HG03521 (cell line): Measurements from ENCODE around the gene PTPRK.
"Not testable (repeated sequence)": the region's sequence is repeated elsewhere in the genome, so short reads cannot be mapped to it uniquely, and the experiment has no call there.

Experiments
- ATAC-seq: cut with Tn5 transposase; IDR thresholded peaks from one replicate; pipeline ENCODE4 v1.9.1; 2021; ENCODE audit warnings: mild to moderate bottlenecking, moderate library complexity; ENCODE audit not compliant: unreplicated experiment

The PTPRK gene

DNA sequence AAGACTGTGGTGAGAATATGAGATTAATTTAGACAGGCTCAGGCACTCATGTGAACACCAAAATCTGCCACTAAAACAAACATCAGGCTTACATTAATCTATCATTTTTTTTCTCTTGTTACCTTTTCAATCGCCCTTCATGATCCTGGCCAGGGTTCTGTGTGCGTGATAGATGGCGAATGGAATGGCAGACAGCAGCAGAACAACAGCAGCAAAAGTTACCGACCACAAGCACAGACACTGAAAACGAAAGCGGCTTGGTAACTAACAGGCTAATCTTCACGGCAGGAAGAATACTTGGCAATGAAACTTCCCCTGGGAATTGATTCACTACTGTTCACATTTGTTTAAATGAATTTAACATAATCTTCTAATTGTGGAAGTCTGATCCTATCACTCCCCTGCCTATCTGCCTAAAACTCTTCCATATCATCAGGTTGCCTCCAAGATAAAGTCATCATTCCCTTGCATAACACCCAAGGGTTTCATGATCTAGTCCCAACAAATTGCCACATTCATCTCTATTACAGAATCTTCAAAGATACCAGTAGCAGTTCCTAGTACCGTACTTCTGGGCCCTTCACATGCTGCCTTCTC lies 28.7 kb downstream of the PTPRK start:
- peak; percentile 49 for ATAC-seq

DNA sequence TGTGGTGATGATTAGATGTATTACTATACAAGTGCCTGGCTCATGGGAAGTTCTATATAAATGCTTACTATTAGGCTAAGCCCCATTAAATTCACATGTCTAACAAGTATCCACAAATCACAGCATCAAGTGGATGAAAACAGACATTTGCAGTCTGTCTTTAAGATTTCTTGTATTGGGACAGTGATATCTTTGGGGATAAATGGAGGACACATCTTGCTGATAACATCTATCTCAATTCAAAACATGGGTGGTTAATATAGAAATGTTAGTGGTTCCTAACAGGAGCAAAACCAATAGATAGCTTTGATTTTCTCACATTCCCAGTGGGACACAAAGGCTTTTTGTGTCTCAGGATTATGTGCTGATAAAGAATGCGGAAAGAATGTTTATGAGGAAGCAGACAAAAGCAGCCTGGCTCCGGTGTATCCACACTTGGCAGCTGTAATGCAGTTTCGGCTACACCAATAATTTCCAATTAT lies 29.3 kb downstream of the PTPRK start:
- ATAC-seq: no peak

- ATAC-seq: no peak
These were observed 32.7 kb downstream of the PTPRK start for GRCh38 chr6:128487746-128488145.

- ATAC-seq: no peak
These were observed 33.3 kb downstream of the PTPRK start for GRCh38 chr6:128487055-128487454.

DNA sequence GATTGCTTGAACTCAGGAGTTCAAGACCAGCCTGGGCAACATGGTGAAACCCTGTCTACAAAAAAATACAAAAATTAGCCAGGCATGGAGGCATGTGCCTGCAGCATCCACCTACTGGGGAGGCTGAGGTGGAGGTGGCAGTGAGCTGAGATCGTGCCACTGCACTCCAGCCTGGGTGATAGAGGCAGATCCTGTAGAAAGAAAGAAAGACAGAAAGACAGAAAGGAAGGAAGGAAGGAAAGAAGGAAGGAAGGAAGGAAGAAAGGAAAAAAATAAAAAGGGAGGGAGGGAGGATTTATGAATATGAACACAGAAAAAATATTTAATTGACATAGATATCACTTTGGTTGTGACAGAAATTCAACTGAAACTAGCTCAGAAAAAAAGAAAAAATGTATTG lies 33.8 kb downstream of the PTPRK start:
- ATAC-seq: not testable (repeated sequence)

DNA sequence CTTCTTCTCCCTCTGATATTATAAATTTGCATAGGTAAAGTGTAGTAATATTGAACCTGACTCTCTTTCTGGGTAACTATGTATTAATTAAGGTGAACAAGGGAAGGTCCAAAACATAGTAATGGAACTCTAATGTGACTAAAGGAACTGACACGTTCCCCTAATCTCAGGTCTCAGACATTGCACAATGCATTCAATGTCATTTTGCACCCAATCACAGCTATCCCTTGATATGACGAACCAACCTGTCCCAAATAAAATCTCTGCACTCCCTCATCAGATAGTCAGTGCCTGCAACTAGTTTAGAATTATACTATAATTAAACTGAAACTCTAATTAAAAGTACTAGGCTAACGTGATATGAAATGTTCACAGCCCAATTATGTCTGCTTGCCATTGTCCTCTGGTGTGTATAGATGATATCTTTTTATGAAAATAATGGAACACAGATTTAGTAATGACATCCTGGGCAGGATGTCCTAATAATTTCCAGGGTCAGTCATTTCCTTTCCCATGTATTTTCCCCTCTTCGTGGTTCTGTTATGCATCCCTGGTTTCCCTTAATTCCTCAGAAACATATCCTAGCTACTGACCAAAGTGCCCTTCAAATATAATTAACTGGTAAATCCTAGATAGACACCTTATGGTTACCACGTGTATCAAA lies 36.8 kb downstream of the PTPRK start:
- no peak for ATAC-seq

- ATAC-seq: no peak
These were observed 37.8 kb downstream of the PTPRK start for GRCh38 chr6:128482642-128483041.

GRCh38 chr6:128479991-128480390 lies 40.4 kb downstream of the PTPRK start:
- no peak for ATAC-seq

DNA sequence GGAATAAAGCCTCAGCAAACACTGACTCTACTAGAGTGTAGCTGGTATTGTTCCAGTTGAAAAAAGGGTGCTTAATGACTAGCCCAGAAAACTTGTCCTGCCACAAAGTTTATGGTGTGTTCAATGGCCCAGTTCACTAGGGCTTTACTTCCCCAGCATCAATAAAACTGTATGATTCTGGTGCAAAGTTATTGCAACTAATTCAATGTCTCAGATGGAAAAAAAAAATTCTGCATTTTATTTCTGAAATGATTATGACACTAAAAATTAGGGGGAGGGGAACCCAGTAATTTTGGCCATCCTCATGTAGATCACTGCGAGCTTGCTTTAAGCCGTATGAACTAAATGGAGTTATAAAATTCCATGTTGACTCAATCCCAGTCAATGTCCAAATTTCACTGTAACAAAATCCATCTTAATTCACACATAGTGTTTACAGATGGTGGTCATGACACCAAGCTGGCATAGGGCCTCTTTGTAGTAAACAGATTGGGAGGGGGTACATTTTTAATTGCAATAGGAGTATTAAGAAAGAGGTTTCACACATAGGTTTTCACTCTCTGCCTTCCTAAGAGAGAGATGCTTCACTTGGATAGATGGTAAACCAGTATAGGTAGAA lies 41.2 kb downstream of the PTPRK start:
- ATAC-seq: no peak

DNA sequence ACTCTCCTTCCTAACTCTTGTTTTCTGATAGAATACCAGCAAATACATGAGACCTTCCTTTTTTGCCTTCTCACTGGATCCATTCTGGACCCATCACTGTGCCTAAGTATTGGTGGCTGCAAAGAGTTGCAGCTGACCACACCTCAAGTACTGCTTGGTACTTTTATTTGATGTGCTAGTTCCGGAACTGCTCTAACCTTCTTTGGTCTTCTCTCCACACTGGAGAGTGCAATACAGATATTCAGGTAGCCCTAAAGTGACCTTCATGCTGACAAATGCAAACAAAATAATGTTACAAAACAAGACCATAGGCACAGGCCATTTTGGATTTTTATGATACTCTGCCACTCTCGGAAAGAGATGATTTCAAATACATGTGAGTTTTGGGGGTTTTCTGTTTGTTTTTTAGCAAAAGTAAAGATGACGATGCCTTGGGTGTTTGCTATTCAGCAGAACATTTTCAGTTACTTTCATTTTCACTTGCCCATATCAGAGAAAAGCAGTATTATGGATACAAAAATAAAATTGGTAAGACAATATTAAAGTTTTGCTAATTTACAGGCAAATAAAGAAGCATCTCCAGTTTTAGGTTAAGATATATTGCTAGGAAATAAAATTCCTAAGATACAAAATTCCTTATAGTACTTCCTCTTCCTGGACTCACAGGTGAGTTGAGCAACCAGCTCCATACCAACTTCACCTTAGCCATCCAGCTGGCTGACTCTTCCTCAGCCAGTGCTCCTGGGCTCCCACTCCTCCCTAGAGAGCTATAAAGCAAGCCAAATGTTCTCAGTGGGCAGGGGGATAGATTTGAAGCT lies 42.0 kb downstream of the PTPRK start:
- no peak for ATAC-seq

GRCh38 chr6:128474933-128475332 lies 45.5 kb downstream of the PTPRK start:
- ATAC-seq: no peak

- no peak for ATAC-seq
These were observed 45.9 kb downstream of the PTPRK start for GRCh38 chr6:128474481-128474880.

DNA sequence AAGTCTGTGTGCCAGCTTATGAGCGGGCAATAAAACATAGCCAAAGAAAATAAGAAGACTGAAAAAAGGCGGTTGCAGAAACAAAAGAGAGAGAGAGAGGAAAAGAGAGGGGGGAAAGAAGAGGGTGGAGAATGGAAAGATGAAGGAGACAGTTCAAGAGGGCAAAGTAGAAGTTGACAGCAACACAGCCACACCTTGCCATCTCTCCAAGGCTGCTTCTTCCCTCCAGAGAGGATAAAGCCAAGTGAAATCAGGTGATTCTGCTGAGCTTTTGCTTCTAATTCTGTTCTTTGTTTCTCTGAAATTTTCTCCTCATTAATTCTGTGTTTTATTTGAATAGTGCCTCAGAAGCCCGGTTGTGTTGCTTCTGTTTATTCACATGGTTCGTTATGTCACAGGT lies 48.5 kb downstream of the PTPRK start:
- no peak for ATAC-seq

DNA sequence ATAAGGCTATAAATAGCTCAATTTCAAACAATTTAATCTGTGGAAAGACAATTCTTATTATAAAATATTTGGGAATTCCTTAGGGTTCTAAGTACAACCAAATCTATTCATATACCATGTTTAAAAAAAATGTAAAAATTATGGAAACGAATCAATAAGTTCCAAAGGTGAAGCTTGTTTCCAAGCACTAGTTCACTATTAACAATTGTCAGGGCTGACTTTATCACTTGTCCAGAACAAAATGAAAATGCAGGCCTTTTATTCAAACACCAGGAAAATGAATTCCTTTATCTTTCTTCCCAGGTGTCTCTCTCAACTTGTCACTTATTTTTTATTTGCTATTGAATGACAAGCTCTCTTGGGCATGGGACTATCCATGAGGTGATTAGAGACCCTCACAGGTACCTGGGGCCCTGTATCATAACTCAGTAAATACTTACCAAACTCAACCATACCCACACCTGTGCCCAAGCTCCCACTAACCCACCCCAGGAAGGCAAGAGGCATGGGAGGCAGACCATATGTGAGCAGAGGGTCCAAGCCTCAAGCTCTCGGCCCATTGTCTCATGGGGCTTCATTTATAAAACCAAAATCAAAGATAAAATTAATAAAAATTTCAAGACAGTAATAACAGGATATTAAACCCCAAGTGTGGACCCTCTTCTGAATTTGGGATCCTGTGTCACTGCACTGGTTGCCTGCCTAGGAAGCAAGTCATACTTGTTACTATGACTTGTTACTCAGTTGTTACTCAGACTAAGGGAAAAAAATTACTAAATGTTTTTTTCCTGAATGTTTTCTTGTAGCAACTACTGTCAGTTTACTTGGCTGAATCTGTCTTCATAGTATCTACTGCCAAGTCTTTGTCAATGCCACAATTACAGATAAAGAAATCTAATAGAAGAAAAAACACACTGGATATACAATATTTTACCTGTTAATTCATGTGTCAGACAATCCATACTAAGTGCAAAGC lies 54.7 kb downstream of the PTPRK start:
- no peak for ATAC-seq

GRCh38 chr6:128464790-128465189 lies 55.6 kb downstream of the PTPRK start:
- ATAC-seq: no peak

DNA sequence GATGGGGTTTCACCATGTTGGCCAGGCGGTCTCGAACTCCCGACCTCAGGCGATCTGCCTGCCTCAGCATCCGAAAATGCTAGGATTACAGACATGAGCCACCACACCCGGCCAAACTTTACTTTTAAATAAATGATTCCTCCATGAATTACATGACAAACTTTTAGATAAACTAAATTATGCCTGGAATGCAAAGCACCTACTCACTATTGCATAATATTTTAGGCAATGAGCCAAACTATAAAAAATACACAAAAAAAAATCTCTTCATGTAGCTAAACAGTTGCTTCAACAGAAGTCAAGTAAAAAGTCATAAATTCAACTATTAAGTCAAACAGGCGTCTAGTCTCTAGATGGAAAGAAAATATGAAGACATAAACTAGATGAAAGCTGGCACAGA lies 56.5 kb downstream of the PTPRK start:
- ATAC-seq: no peak

DNA sequence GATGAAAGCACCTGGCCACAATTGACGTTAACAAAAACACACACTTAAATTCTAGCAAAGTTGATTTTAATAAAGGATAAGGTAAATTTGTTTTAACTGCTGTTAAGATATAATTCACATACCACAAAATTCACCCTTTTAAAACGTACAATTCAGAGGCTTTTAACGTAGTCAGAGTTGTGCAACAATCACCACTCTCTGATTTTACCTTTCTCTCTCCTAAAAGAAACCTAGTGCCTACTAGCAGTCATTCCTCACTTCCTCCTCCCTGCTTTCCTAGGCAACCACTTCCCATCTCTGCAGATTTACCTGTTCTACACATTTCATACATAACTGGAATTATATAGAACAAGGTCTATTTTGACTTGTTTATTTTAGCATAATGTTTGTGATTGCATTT lies 58.9 kb downstream of the PTPRK start:
- no peak for ATAC-seq

GRCh38 chr6:128456510-128457230 lies 63.7 kb downstream of the PTPRK start:
- ATAC-seq: no peak

GRCh38 chr6:128455959-128456358 lies 64.4 kb downstream of the PTPRK start:
- ATAC-seq: no peak

DNA sequence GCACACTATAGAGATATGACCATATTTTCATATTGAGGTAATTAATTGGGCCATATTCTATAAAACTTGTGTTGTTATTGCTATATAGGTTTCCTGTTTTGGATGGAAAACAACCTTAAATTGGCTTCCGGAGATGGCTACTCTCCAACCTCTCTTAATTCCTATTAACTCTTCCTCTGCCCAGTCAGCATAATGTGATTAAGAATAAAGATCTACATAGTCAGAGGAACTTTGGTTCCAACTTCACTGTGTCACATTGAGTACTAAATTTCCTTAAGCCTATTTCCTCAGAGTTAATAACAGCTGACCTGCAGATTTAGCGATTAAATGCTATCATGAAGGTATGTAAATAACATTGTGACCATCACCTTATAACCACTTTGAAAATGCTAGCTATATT lies 67.7 kb downstream of the PTPRK start:
- ATAC-seq: no peak
